Sigmoid colon (tissue), 4 donors: Measurements from ENCODE around the gene DNAH17.

Experiments used
- CTCF ChIP-seq, 4 experiments: fragments of 450-650 bp in 3 of 4; fragments of 200-600 bp in 1 of 4; IDR thresholded peaks; one replicate each; pipeline ENCODE4 v1.5.1; 2016 to 2019; ENCODE audit warnings: antibody characterized with exemption in 4 of 4, mild to moderate bottlenecking in 3 of 4, moderate library complexity in 2 of 4
- EP300 ChIP-seq, 4 donors: sonication (generic); formaldehyde crosslinking; IDR thresholded peaks; one replicate each; pipeline ENCODE4 v1.6.1; 2017; ENCODE audit warnings: antibody characterized with exemption in 4 of 4
- POLR2A ChIP-seq, 2 donors: fragments of 450-650 bp; IDR thresholded peaks; one replicate each; pipeline ENCODE4 v1.6.1; 2016; ENCODE audit warnings: antibody characterized with exemption in 2 of 2, mild to moderate bottlenecking in 2 of 2, moderate library complexity in 2 of 2

DNA sequence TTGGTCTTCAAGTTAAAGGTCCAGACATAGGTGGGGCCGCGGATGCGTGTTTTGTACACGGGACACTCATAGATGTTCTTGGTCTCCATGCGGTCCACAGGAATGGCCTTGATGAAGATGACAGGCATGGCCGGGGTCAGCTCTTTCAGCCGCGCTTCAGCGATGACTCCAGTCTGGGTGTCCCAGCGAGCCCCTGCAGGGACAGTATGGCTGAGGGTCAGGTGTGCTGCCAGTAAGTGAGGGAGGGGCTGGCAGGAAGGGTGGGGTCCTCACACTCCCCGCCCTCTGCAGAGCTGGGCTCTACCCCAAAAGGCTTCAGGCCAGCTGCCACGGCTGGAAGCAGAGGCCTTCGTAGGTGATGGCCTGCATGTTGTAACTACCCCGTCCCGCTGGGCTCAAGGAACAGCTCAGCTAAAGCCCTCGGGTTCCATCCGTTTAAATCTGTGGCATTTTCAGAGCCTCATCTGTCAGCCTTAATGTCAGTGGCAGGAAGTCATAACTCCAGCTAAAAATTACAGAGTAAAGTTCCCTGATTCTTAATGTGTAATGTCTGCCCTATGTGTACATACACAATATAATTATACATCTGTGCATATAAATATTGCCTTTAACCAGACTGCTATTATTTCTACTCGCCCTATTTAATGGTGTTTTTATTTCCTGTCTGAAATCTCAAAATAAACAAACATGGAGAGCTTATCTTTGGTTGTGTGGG, 153.1 kb downstream of the DNAH17 start:
- no peak for TF ChIP-seq CTCF (IDR thresholded peaks at IDR 0.05)
- TF ChIP-seq EP300 (IDR thresholded peaks at IDR 0.05), result no peak
- no peak for TF ChIP-seq POLR2A (IDR thresholded peaks at IDR 0.05)
